HepG2 (cell line): Measurements from ENCODE around the gene CDC37. TPM values are rescaled to one million over a fixed set of nuclear protein-coding genes. Genes with fewer than 3 reads are reported as not detected.

ENCODE experiments used
- RAD21 ChIP-seq: fragments of 450-650 bp; formaldehyde crosslinking; IDR thresholded peaks from 2 replicates; pipeline ENCODE4 v1.5.0; 2020; ENCODE audit warnings: mild to moderate bottlenecking
- XRCC5 ChIP-seq: fragments of 200-400 bp; formaldehyde crosslinking; optimal IDR thresholded peaks from 2 replicates; pipeline ENCODE3; 2017; ENCODE audit warnings: mild to moderate bottlenecking, low read length
- ZBTB42 ChIP-seq: sonication (generic); formaldehyde crosslinking; IDR thresholded peaks from 2 replicates; pipeline ENCODE4 v1.5.0; 2020; ENCODE audit warnings: mild to moderate bottlenecking, missing genetic modification reagents
- ZNF362 ChIP-seq: sonication (generic); formaldehyde crosslinking; IDR thresholded peaks from 2 replicates; pipeline ENCODE4 v1.4.0; 2020; ENCODE audit warnings: missing genetic modification reagents, mild to moderate bottlenecking, borderline replicate concordance
- polyA plus RNA-seq, 8 experiments: library from polyadenylated mRNA; depleted of rRNA in 3 of 8; stranded (reverse) in 7 of 8; unstranded in 1 of 8; fragments of >200 nt; fragmentation: Illumina TruSeq in 4 of 8; extraction: Trizol in 4 of 8; gene quantifications; 2 replicates each; pipeline versions ENCODE4 v1.2.1 to v1.2.3, GENCODE V29; 2011 to 2016; ENCODE audit warnings: low read depth in 4 of 8, missing spikeins in 1 of 8, mixed read lengths in 1 of 8; ENCODE audit not compliant: insufficient read depth in 1 of 8
- total RNA-seq, 5 experiments: library from RNA; depleted of rRNA; stranded (reverse); fragments of >200 nt; fragmentation: Illumina TruSeq; extraction: Trizol; gene quantifications; 2 replicates each; pipeline ENCODE4 v1.2.3, GENCODE V29; 2016; ENCODE audit warnings: low read depth in 1 of 5
- TF ChIP-seq, protein P1 (sequence below): sonication (generic); formaldehyde crosslinking; IDR thresholded peaks from 2 replicates; pipeline ENCODE4 v1.4.0; 2020; ENCODE audit warnings: missing genetic modification reagents
- TF ChIP-seq, protein P2 (sequence below): sonication (generic); formaldehyde crosslinking; IDR thresholded peaks from 2 replicates; pipeline ENCODE4 v1.5.0; 2020; ENCODE audit warnings: mild to moderate bottlenecking, missing genetic modification reagents

The CDC37 gene
- total and polyA plus RNA-seq, 2 of the 13 experiments (the other 11 are each of a cell fraction or from before 2014, with no cell fraction given), result 158 to 177 TPM

GRCh38 chr19:10390652-10391286, 12.6 kb downstream of the CDC37 start (continued):
- peak; percentile 15; the same call in 1 of the 2 replicates for TF ChIP-seq ZNF362 (CRISPR knock-in tag)
- TF ChIP-seq, protein P1, sequence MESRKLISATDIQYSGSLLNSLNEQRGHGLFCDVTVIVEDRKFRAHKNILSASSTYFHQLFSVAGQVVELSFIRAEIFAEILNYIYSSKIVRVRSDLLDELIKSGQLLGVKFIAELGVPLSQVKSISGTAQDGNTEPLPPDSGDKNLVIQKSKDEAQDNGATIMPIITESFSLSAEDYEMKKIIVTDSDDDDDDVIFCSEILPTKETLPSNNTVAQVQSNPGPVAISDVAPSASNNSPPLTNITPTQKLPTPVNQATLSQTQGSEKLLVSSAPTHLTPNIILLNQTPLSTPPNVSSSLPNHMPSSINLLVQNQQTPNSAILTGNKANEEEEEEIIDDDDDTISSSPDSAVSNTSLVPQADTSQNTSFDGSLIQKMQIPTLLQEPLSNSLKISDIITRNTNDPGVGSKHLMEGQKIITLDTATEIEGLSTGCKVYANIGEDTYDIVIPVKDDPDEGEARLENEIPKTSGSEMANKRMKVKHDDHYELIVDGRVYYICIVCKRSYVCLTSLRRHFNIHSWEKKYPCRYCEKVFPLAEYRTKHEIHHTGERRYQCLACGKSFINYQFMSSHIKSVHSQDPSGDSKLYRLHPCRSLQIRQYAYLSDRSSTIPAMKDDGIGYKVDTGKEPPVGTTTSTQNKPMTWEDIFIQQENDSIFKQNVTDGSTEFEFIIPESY (CRISPR knock-in tag), result peak; percentile 80; the same call in 1 of the 2 replicates
- TF ChIP-seq XRCC5, result peak; percentile 40
- TF ChIP-seq, protein P2, sequence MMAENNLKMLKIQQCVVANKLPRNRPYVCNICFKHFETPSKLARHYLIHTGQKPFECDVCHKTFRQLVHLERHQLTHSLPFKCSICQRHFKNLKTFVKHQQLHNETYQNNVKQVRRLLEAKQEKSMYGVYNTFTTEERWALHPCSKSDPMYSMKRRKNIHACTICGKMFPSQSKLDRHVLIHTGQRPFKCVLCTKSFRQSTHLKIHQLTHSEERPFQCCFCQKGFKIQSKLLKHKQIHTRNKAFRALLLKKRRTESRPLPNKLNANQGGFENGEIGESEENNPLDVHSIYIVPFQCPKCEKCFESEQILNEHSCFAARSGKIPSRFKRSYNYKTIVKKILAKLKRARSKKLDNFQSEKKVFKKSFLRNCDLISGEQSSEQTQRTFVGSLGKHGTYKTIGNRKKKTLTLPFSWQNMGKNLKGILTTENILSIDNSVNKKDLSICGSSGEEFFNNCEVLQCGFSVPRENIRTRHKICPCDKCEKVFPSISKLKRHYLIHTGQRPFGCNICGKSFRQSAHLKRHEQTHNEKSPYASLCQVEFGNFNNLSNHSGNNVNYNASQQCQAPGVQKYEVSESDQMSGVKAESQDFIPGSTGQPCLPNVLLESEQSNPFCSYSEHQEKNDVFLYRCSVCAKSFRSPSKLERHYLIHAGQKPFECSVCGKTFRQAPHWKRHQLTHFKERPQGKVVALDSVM, result peak; percentile 38; the same call in 1 of the 2 replicates
- TF ChIP-seq RAD21 (CRISPR knock-in tag), result peak; percentile 60
- TF ChIP-seq ZBTB42 (CRISPR knock-in tag), result no peak
